ENCODE measurements around the gene IL17A. TPM values are rescaled to one million over a fixed set of nuclear protein-coding genes. Genes with fewer than 3 reads are reported as not detected.
"Not testable (repeated sequence)": the region's sequence is repeated elsewhere in the genome, so short reads cannot be mapped to it uniquely, and the experiment has no call there.

The IL17A gene
- total RNA-seq, 6 experiments from 2014 or later = not detected

DNA sequence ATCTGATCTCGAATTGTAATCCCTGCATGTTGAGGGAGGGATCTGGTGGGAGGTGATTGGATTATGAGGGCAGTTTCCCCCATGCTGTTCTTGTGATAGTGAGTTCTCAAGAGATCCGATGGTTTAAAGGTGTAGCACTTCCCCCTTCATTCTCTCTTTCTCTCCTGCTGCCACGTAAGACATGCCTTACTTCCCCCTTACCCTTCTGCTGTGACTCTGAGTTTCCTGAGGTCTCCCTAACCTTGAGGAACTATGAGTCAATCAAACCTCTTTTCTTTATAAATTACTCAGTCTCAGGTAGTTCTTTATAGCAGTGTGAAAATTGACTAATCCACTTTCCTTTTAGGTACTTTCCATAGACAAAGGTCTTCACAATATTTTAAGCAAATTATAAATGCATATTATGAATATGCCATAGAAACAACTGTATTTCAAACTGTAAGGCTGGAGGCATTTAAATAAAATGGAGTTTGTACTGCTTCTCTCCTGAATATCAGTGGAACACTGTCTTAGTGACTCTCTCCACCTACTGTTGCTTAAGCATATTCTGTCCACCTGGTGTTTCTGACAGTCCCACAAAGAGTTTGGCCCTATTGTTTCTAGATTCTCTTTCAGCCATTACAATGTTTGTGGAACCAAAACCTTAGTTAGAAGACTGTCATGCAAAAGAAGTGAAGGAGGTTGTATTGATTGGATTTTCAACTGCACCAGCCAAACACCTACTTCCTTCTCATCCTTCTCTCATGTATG is 24.3 kb upstream of the IL17A start:
- H3K4me3 ChIP-seq = no peak overlapping the region
- TF ChIP-seq POLR2A (IDR thresholded peaks at IDR 0.05) = no peak
- TF ChIP-seq, protein P1, sequence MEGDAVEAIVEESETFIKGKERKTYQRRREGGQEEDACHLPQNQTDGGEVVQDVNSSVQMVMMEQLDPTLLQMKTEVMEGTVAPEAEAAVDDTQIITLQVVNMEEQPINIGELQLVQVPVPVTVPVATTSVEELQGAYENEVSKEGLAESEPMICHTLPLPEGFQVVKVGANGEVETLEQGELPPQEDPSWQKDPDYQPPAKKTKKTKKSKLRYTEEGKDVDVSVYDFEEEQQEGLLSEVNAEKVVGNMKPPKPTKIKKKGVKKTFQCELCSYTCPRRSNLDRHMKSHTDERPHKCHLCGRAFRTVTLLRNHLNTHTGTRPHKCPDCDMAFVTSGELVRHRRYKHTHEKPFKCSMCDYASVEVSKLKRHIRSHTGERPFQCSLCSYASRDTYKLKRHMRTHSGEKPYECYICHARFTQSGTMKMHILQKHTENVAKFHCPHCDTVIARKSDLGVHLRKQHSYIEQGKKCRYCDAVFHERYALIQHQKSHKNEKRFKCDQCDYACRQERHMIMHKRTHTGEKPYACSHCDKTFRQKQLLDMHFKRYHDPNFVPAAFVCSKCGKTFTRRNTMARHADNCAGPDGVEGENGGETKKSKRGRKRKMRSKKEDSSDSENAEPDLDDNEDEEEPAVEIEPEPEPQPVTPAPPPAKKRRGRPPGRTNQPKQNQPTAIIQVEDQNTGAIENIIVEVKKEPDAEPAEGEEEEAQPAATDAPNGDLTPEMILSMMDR (IDR thresholded peaks at IDR 0.05) = no peak
- no peaks in the 10 kb centered on the region for H3K36me3 ChIP-seq
- WGBS (ENCODE audit: insufficient coverage, low coverage, low lambda C conversion rate, missing lambda C conversion rate) = 41% methylated on average over 3 of the region's 3 CpGs
- no peaks in the 10 kb centered on the region for H3K9me3 ChIP-seq
- ATAC-seq = no peak
- DNase-seq = no peak
- intact Hi-C loops (cut with DNase I) = no loop called here
- no peaks in the 10 kb centered on the region for H3K27me3 ChIP-seq
- no peak overlapping the region for H3K27ac ChIP-seq
- H3K4me1 ChIP-seq = no peaks in the 10 kb centered on the region

DNA sequence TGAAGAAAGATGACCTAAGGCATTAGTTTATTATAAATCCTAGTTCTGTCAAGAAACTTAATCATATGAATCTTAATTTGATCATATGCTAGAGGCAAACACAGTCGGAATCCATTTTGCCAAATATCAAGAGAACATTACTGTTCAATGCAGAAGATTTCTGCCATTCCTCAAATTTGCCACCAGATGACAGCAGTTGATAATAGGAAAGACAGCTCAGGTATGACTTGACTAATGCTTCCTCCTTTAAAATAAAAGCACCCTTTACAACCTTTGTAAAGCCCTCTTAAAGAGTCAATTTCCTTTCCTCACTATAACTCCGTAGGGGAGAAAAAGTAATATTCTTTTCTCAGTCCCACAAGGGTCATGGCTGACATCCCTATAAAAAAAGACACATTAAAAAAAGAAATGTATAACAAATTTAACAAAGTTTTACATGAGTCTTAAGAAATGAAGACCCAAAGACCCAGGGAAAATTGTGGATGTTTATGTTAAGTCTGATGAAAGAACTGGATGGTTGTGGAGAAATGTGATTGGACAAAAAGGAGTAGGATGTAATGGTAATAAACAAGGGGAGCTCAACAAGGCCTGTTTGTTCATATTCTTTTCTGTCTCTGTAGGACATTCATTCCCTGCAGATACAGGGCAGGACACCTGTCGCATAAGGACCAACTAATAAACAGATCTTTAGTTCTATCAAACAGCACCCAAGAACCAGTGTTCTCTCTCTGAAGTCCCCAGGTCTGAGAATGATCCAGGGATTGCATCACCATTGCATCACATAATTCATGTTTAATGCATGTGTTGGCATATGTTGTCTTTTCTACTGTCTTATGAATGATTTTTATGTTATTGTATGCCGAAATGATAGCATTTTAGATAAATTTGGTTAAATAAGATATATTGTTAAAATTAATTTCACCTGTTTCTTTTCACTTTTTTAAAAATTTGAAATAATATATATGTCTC is 23.0 kb upstream of the IL17A start:
- no peak overlapping the region for H3K27ac ChIP-seq
- no peaks in the 10 kb centered on the region for H3K27me3 ChIP-seq
- TF ChIP-seq, protein P1 (IDR thresholded peaks at IDR 0.05) = peak; percentile 65 to 87 (median 79)
- TF ChIP-seq POLR2A (IDR thresholded peaks at IDR 0.05) = no peak
- no peaks in the 10 kb centered on the region for H3K36me3 ChIP-seq
- peak; percentile 82 to 91 (median 84) for ATAC-seq
- H3K4me3 ChIP-seq = no peak overlapping the region
- no peaks in the 10 kb centered on the region for H3K4me1 ChIP-seq
- 30% methylated on average over 4 of the region's 4 CpGs for WGBS (ENCODE audit: insufficient coverage, low coverage, low lambda C conversion rate, missing lambda C conversion rate)
- no peak for DNase-seq
- intact Hi-C loops (cut with DNase I) = no loop called here
- no peaks in the 10 kb centered on the region for H3K9me3 ChIP-seq

GRCh38 chr6:52164319-52165094 is 21.7 kb upstream of the IL17A start:
- TF ChIP-seq, protein P1 (IDR thresholded peaks at IDR 0.05) = no peak
- TF ChIP-seq POLR2A (IDR thresholded peaks at IDR 0.05) = no peak
- Histone ChIP-seq H3K4me3 (no peak overlapping the region), H3K9me3 (no peaks in the 10 kb centered on the region), H3K36me3 (no peaks in the 10 kb centered on the region), H3K4me1 (no peaks in the 10 kb centered on the region), H3K27me3 (no peaks in the 10 kb centered on the region), H3K27ac (no peak overlapping the region)
- 65% methylated on average over 3 of the region's 3 CpGs for WGBS (ENCODE audit: insufficient coverage, low coverage, low lambda C conversion rate, missing lambda C conversion rate)
- DNase-seq (no peak), ATAC-seq (peak; percentile 68 to 81 (median 74))
- intact Hi-C loops (cut with DNase I) = no loop called here

GRCh38 chr6:52167267-52167666 is 18.9 kb upstream of the IL17A start:
- no peak overlapping the region for H3K4me3 ChIP-seq
- H3K9me3 ChIP-seq = no peaks in the 10 kb centered on the region
- H3K36me3 ChIP-seq = no peaks in the 10 kb centered on the region
- no peak for DNase-seq
- no peaks in the 10 kb centered on the region for H3K27me3 ChIP-seq
- TF ChIP-seq, protein P1 (IDR thresholded peaks at IDR 0.05) = no peak
- TF ChIP-seq POLR2A (IDR thresholded peaks at IDR 0.05) = no peak
- H3K27ac ChIP-seq = no peak overlapping the region
- intact Hi-C loops (cut with DNase I) = no loop called here
- WGBS (ENCODE audit: insufficient coverage, low coverage, low lambda C conversion rate, missing lambda C conversion rate) = 76% methylated on average over 1 of the region's 1 CpG
- no peaks in the 10 kb centered on the region for H3K4me1 ChIP-seq
- no peak for ATAC-seq

DNA sequence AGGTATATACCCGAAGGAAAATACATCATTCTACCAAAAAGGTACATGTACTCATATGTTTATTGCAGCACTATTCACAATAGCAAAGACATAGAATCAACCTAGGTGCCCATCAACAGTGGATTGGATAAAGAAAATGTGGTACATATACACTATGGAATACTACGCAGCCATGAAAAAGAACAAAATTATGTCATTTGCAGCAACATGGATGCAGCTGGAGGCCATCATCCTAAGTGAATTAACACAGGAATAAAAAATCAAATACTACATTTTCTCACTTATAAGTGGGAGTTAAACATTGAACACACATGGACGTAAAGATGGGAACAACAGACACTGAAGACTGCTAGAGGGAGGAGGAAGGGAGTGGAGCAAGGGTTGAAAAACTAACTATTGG is 17.8 kb upstream of the IL17A start:
- DNase-seq; H3K27ac ChIP-seq; H3K4me1 ChIP-seq; H3K36me3 ChIP-seq; H3K4me3 ChIP-seq; H3K9me3 ChIP-seq; ATAC-seq; H3K27me3 ChIP-seq; intact Hi-C loops (cut with DNase I): not testable (repeated sequence)
- WGBS (ENCODE audit: insufficient coverage, low coverage, low lambda C conversion rate, missing lambda C conversion rate) = 31% methylated on average over 3 of the region's 3 CpGs
